ENCODE results near the gene CA5A. TPM values are rescaled to one million over a fixed set of nuclear protein-coding genes. Genes with fewer than 3 reads are reported as not detected.

CA5A gene
- total RNA-seq, 4 donors from 2014 or later: not detected

DNA sequence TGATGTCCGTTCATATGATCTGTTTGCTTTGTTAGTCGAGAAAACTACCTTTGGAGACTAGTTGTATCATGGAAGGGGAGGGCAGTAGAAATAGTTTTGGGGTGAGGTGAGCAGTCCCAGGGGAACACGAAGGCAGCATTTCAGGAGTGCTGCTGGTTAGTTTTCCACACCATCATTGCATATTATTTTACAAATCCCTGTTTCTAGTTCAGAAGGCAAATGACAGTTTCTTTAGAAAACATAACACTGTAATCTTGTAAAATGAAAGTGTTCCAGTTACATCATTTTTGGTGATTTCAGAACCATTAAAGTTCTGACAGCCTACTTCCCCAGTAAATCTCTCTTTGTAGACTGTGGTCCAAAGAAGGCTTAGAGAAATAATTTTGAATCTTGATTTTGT, 40.3 kb upstream of the CA5A start:
- TF ChIP-seq POLR2AphosphoS5 (IDR thresholded peaks at IDR 0.05): no peak
- no peak for TF ChIP-seq POLR2A (IDR thresholded peaks at IDR 0.05)
- TF ChIP-seq EP300 (IDR thresholded peaks at IDR 0.05): no peak
- TF ChIP-seq, protein P1, sequence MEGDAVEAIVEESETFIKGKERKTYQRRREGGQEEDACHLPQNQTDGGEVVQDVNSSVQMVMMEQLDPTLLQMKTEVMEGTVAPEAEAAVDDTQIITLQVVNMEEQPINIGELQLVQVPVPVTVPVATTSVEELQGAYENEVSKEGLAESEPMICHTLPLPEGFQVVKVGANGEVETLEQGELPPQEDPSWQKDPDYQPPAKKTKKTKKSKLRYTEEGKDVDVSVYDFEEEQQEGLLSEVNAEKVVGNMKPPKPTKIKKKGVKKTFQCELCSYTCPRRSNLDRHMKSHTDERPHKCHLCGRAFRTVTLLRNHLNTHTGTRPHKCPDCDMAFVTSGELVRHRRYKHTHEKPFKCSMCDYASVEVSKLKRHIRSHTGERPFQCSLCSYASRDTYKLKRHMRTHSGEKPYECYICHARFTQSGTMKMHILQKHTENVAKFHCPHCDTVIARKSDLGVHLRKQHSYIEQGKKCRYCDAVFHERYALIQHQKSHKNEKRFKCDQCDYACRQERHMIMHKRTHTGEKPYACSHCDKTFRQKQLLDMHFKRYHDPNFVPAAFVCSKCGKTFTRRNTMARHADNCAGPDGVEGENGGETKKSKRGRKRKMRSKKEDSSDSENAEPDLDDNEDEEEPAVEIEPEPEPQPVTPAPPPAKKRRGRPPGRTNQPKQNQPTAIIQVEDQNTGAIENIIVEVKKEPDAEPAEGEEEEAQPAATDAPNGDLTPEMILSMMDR (IDR thresholded peaks at IDR 0.05): no peak
- H3K36me3 ChIP-seq: peaks cover 0 to 32% of the 10 kb centered on the region in 2 donors
- H3K27me3 ChIP-seq: no peaks in the 10 kb centered on the region
- ATAC-seq: no peak
- no peak overlapping the region for H3K4me3 ChIP-seq
- peaks cover 0 to 17% (median 0%) of the 10 kb centered on the region in 3 donors for H3K9me3 ChIP-seq
- WGBS, 2 donors (ENCODE audit: low coverage in 1 of 2): 27 to 57% methylated on average over 3 of the region's 3 CpGs
- H3K27ac ChIP-seq: no peak overlapping the region
- no peaks in the 10 kb centered on the region for H3K4me1 ChIP-seq

DNA sequence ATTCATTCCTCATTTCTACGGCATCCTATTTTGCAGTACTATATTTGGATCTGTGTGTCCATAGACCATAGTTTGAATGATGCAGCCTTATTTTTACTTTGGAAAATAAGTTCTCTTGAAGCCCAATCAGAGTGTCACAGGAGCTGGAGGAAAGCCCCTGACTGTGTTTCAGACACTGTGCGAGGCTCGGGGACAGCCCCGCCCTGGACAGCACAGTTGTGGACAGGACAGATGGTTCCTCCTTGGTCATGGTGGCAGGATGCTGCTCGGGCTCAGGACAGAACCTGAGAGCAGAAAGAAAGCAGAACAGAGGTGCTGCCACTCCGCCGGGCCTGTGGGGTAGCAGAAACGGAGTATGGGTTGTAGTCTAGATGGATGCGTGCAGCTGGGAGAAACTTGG, 37.8 kb upstream of the CA5A start:
- TF ChIP-seq EP300 (IDR thresholded peaks at IDR 0.05) (no peak), POLR2AphosphoS5 (IDR thresholded peaks at IDR 0.05) (no peak), POLR2A (IDR thresholded peaks at IDR 0.05) (no peak)
- TF ChIP-seq, protein P1 (IDR thresholded peaks at IDR 0.05): no peak
- no peak overlapping the region for H3K4me3 ChIP-seq
- H3K4me1 ChIP-seq: no peaks in the 10 kb centered on the region
- H3K9me3 ChIP-seq: peaks cover 0 to 23% (median 0%) of the 10 kb centered on the region in 3 donors
- H3K27ac ChIP-seq: no peak overlapping the region
- no peak for ATAC-seq
- WGBS, 2 donors (ENCODE audit: low coverage in 1 of 2): 81 to 100% methylated on average over 2 to 7 of the region's 9 CpGs
- peaks cover 0 to 35% of the 10 kb centered on the region in 2 donors for H3K36me3 ChIP-seq
- H3K27me3 ChIP-seq: no peaks in the 10 kb centered on the region

DNA sequence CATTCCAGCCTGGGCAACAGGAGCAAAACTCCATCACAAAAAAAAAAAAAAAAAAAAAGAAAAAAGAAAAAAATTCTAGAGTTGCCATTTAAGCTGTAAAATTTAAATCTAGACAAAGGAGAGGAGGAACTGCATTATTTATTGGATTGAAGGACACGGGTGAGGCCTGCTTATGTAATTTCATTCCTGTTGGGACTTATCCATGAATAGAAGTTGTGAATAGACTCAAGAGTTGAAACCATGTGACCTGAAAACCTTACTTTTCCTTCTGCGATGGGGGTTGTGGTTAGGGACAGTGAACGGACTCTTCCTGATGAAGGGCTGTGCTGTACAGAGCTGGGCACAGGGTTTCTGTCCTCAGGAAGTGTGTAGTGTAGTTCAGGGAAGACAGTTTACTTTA, 37.4 kb upstream of the CA5A start:
- H3K4me3 ChIP-seq: no peak overlapping the region
- H3K4me1 ChIP-seq: peaks cover 0 to 4% (median 0%) of the 10 kb centered on the region in 3 donors
- no peak for ATAC-seq
- no peaks in the 10 kb centered on the region for H3K27me3 ChIP-seq
- H3K9me3 ChIP-seq: peaks cover 0 to 23% (median 0%) of the 10 kb centered on the region in 3 donors
- H3K36me3 ChIP-seq: peaks cover 0 to 30% of the 10 kb centered on the region in 2 donors
- 86 to 94% methylated on average over 3 of the region's 3 CpGs for WGBS, 2 donors (ENCODE audit: low coverage in 1 of 2)
- TF ChIP-seq, protein P1 (IDR thresholded peaks at IDR 0.05): no peak
- no peak for TF ChIP-seq POLR2AphosphoS5 (IDR thresholded peaks at IDR 0.05)
- TF ChIP-seq EP300 (IDR thresholded peaks at IDR 0.05): no peak
- TF ChIP-seq POLR2A (IDR thresholded peaks at IDR 0.05): no peak
- no peak overlapping the region for H3K27ac ChIP-seq

DNA sequence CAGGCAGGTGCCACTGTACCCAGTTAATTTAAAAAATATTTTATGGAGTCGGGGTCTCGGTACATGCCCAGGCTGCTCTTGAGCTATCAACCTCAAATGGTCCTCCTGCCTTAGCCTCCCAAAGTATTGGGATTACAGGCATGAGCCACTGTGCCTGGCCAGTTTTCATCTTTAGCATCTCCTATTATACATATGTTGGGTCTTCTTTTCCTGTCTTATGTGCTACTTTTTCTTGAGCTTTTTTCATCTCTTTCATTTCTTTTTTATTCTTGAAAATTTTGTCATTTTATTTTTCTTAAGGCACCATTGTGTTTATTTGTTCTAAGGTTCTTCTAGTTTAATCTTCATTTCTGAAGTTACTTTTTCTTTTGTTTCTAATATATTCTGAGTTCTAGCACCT, 35.6 kb upstream of the CA5A start:
- peaks cover 0 to 22% (median 1%) of the 10 kb centered on the region in 3 donors for H3K4me1 ChIP-seq
- no peak overlapping the region for H3K27ac ChIP-seq
- no peaks in the 10 kb centered on the region for H3K27me3 ChIP-seq
- TF ChIP-seq POLR2A (IDR thresholded peaks at IDR 0.05) (no peak), EP300 (IDR thresholded peaks at IDR 0.05) (no peak), POLR2AphosphoS5 (IDR thresholded peaks at IDR 0.05) (no peak)
- TF ChIP-seq, protein P1 (IDR thresholded peaks at IDR 0.05): no peak
- H3K36me3 ChIP-seq: peaks cover 0 to 23% of the 10 kb centered on the region in 2 donors
- 83 to 100% methylated on average over 2 of the region's 2 CpGs for WGBS, 2 donors (ENCODE audit: low coverage in 1 of 2)
- H3K4me3 ChIP-seq: no peak overlapping the region
- no peak for ATAC-seq
- H3K9me3 ChIP-seq: peaks cover 0 to 23% (median 0%) of the 10 kb centered on the region in 3 donors

DNA sequence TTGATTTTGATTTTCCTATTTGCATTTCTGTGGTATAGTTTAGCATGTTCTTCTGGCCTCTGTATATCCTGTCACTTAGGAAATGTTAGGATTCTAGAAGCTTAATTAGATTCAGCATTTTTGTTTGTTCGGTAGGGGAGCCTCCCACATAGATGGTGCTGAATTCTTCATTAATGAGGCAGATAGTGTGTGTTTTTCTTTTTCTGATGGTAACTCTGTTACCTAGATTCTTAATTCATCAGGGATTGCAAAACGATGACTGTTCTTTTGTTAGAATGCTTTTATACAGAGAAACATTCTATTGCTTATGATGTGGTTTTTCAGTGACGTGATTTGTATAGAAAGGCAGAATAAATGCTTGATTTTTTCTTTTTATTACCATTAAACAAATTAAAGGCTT, 33.9 kb upstream of the CA5A start:
- Histone ChIP-seq H3K4me3 (no peak overlapping the region), H3K27me3 (no peaks in the 10 kb centered on the region), H3K27ac (no peak overlapping the region), H3K36me3 (peaks cover 0 to 17% of the 10 kb centered on the region in 2 donors), H3K9me3 (peaks cover 0 to 23% (median 0%) of the 10 kb centered on the region in 3 donors), H3K4me1 (peaks cover 4 to 40% (median 17%) of the 10 kb centered on the region in 3 donors)
- ATAC-seq: no peak
- TF ChIP-seq, protein P1 (IDR thresholded peaks at IDR 0.05): no peak
- TF ChIP-seq POLR2A (IDR thresholded peaks at IDR 0.05) (no peak), EP300 (IDR thresholded peaks at IDR 0.05) (no peak), POLR2AphosphoS5 (IDR thresholded peaks at IDR 0.05) (no peak)
- WGBS, 2 donors (ENCODE audit: low coverage in 1 of 2): 57 to 60% methylated on average over 1 to 3 of the region's 3 CpGs

Data from gastroesophageal sphincter (tissue), 4 donors.